LNCAP (cell line): ENCODE data around the gene OMP.
A peak's percentile ranks its signal among the peaks of the same experiment; 100 is the strongest.

Experiments
- TF ChIP-seq, protein P1 (sequence below): fragments of 450-650 bp; IDR thresholded peaks from 2 replicates; pipeline ENCODE4 v1.5.1; 2017; ENCODE audit warnings: mild to moderate bottlenecking

The OMP gene

DNA sequence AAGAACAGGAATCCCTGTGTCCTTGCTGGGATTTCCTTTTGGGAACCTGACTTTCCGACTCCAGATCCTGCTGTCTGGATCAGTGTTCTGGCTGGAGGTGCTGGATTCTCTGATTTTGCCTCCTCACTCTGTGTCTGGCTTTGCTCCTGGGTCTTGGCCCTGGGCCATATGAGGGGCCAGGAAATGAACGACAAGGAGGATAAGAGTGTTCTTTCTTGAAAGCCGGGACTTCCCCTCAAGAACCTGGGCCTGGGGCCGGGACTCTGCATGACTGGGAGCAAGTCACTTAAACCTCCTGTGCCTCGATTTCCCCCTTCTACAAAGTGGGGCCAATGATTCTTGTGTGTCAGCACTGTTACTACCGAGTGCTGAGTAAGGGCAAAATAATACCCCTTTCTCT is 22.6 kb downstream of the OMP start:
- TF ChIP-seq, protein P1, sequence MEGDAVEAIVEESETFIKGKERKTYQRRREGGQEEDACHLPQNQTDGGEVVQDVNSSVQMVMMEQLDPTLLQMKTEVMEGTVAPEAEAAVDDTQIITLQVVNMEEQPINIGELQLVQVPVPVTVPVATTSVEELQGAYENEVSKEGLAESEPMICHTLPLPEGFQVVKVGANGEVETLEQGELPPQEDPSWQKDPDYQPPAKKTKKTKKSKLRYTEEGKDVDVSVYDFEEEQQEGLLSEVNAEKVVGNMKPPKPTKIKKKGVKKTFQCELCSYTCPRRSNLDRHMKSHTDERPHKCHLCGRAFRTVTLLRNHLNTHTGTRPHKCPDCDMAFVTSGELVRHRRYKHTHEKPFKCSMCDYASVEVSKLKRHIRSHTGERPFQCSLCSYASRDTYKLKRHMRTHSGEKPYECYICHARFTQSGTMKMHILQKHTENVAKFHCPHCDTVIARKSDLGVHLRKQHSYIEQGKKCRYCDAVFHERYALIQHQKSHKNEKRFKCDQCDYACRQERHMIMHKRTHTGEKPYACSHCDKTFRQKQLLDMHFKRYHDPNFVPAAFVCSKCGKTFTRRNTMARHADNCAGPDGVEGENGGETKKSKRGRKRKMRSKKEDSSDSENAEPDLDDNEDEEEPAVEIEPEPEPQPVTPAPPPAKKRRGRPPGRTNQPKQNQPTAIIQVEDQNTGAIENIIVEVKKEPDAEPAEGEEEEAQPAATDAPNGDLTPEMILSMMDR = no peak

DNA sequence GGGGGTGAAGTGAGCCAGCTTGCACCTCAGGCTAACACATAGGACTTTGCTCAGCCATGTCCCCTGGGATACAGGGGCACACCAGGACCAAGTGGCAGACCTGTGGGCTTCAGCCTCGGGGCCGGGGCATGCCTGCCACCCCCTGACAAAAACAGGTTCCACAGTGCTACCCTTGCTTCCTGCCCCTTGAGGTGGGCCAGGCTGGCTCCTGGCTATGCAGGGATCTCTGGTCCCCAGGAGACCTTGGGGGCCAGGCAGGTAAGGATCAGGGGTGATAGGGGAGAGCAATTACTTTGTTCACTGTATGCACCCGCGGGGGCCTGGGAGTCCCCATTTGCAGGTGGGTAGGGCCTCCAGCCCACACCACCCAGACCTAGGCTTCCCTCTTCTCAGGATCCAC is 23.1 kb downstream of the OMP start:
- TF ChIP-seq, protein P1 = no peak

DNA sequence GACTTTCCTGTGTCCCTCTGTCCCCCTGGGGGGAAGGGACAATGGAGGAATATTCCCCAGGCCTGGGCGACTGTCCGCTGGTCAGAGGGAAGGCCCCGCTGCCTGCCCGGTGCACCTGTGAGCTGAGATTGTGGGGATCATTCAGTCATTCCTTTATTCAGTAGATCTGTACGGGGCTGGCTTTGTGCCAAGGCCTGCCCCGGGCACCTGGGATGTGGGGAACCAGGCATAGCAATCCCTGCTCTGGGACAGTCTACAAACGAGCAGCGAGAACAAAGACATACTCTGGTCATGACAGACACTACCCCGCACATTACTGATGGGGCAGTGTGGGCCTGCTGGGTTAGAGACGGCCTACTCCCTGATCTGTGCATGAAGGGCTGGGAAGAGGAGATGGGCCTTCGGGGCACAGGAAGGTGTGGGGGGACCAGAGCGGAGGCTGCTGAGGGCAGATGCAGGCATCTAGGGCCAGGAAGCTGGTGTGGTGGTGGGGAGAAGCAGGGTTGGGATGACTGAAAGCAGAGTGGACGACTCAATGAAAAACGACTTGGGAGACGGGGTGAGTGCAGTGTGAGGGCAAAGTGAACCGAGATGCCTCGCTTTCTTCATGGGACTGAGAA is 23.6 kb downstream of the OMP start:
- TF ChIP-seq, protein P1 = no peak

DNA sequence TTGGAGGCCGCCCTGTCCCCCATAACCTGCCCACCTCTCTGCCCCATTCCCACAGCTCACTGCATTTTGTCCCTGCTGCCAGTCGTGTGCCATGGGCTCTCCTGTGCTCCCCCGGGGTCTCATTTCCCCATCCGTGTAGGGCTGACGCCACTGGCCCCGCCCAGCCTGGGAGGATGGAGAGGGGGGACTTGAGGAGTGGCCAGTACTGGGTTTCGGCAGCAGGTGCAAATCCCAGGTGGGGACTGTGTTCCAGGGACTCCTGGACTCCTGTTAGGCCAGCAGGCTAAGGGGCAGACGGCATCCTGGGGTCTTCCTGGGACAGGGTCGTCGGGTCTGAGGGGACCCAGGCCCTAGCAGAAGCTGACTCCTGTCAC is 24.2 kb downstream of the OMP start:
- TF ChIP-seq, protein P1 = no peak

DNA sequence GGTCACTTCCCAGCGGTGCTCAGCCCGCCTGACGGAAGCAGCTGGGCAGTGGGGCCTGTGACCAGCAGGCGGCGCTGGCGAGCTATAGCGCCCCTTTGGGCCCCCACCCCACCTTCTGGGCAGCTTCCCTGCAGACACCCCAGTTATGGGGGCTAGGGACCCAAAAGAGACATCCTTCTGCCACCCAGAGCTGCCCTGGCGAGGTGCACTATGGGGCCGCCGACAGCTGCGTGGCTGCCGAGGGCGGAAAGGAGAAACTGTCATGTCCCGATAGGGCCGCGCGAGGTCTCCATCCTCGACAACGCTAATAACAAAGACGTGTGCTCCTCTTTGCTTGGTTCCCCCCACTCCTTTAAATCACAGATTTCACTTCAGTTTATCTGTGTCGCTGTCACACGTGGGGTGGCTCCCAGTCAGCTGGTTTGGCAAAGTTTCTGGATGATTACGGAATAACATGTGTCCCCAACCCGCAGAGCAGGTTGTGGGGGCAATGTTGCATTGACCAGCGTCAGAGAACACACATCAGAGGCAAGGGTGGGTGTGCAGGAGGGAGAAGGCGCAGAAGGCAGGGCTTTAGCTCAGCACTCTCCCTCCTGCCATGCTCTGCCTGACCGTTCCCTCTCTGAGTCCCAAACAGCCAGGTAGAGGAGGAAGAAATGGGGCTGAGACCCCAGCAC is 24.7 kb downstream of the OMP start:
- TF ChIP-seq, protein P1 = peak; percentile 99

DNA sequence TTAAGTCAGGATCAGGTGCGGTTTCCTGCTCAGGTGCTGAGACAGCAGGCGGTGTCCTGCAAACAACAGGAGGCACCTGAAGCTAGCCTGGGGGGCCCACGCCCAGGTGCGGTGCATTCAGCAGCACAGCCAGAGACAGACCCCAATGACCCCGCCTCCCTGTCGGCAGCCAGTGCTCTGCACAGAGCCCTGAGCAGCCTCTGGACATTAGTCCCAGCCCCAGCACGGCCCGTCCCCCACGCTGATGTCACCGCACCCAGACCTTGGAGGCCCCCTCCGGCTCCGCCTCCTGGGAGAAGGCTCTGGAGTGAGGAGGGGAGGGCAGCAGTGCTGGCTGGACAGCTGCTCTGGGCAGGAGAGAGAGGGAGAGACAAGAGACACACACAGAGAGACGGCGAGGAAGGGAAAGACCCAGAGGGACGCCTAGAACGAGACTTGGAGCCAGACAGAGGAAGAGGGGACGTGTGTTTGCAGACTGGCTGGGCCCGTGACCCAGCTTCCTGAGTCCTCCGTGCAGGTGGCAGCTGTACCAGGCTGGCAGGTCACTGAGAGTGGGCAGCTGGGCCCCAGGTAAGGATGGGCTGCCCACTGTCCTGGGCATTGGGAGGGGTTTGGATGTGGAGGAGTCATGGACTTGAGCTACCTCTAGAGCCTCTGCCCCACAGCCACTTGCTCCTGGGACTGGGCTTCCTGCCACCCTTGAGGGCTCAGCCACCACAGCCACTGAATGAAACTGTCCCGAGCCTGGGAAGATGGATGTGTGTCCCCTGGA is 25.5 kb downstream of the OMP start, which contains the start of gene MYO7A:
Gene MYO7A, plus strand, starts transcription at position 327 of the 772 bp plus-strand sequence. CDS start 2,389 bp downstream, outside the sequence.
- TF ChIP-seq, protein P1 = no peak

DNA sequence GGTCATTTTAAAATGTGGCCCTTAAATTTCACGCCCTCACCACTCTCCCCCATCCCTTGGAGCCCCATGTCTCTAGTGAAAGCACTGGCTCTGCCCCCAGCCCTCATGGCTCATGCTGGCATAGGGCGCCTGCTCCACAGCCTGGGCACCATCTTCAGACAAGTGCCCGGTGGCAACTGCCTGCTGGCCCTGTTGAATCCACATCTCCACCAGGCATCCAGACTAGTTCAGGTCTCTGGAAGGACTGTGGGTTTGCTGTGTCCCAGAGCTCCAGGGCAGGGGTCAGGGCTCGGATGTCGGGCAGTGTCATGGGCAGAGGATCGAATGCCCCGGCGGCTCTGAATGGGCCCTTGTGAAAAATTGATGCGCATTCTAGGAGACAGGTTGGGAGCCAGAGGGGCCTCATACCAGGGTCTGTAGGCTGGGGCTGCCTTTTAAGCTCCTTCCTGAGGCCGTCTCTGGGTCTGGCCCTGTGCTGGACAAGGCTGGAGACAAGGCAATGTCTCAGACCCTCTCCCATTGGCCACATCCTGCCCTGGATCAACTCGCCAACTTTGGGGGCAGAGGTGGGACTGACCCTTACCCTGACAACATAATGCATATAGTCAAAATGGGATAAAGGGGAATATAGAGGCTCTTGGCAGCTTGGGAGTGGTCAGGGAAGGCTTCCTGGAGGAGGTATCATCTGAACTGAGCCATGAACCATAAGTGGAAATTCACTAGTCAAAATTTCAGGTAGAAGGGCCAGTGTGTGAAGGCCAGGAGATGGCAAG is 26.6 kb downstream of the OMP start:
- TF ChIP-seq, protein P1 = no peak
